Smooth muscle cell (in vitro differentiated cells): Measurements from ENCODE around the gene FREM1. TPM values are rescaled to one million over a fixed set of nuclear protein-coding genes. Genes with fewer than 3 reads are reported as not detected.

Source experiments
- DNase-seq: peaks from one replicate; lab custom pipeline; 2025; ENCODE audit not compliant: unreplicated experiment; lab: John Stamatoyannopoulos, UW
- H2AFZ ChIP-seq: fragments of 200-600 bp; sonication (generic); 2 replicates; pipeline ENCODE4 v1.6.0; 2016; ENCODE audit warnings: antibody characterized with exemption, low read depth, mild to moderate bottlenecking
- H3F3A ChIP-seq: fragments of 200-600 bp; sonication (generic); 2 replicates; pipeline ENCODE4 v1.6.0; 2017; ENCODE audit warnings: antibody characterized with exemption, low read depth
- H3K27ac ChIP-seq: fragments of 200-600 bp; sonication (generic); 2 replicates; pipeline ENCODE4 v1.5.1; 2016; ENCODE audit warnings: low read depth, mild to moderate bottlenecking
- H3K27me3 ChIP-seq: fragments of 200-600 bp; sonication (generic); 2 replicates; pipeline ENCODE4 v1.6.1; 2016; ENCODE audit warnings: low read depth, mild to moderate bottlenecking
- H3K36me3 ChIP-seq: fragments of 200-600 bp; sonication (generic); 2 replicates; pipeline ENCODE4 v1.5.1; 2016; ENCODE audit warnings: low read depth
- H3K4me1 ChIP-seq: fragments of 200-600 bp; sonication (generic); 2 replicates; pipeline ENCODE4 v1.5.1; 2016; ENCODE audit warnings: low read depth
- H3K4me2 ChIP-seq: fragments of 200-600 bp; sonication (generic); 2 replicates; pipeline ENCODE4 v1.6.0; 2016; ENCODE audit warnings: mild to moderate bottlenecking
- H3K4me3 ChIP-seq: fragments of 200-600 bp; sonication (generic); 2 replicates; pipeline ENCODE4 v1.5.1; 2016; ENCODE audit warnings: mild to moderate bottlenecking
- H3K79me2 ChIP-seq: fragments of 200-600 bp; sonication (generic); 2 replicates; pipeline ENCODE4 v1.6.0; 2016; ENCODE audit warnings: low read depth, mild to moderate bottlenecking
- H3K9ac ChIP-seq: fragments of 200-600 bp; sonication (generic); 2 replicates; pipeline ENCODE4 v1.6.0; 2016; ENCODE audit warnings: low read depth
- H3K9me3 ChIP-seq: fragments of 200-600 bp; sonication (generic); replicated peaks from 2 replicates; pipeline ENCODE4 v1.5.1; 2016; ENCODE audit warnings: low read depth
- H4K20me1 ChIP-seq: fragments of 200-600 bp; sonication (generic); 2 replicates; pipeline ENCODE4 v1.6.0; 2016; ENCODE audit warnings: low read depth
- CTCF ChIP-seq: fragments of 200-600 bp; sonication (generic); IDR thresholded peaks from 2 replicates; pipeline ENCODE4 v1.5.1; 2017; ENCODE audit warnings: borderline replicate concordance, mild to moderate bottlenecking, antibody characterized with exemption; ENCODE audit not compliant: insufficient read depth, poor library complexity, severe bottlenecking
- WGBS: methylation state at CpG from one replicate; pipeline ENCODE4 v1.1.7; 2016; ENCODE audit warnings: low lambda C conversion rate; 5-methylcytosine and 5-hydroxymethylcytosine counted together
- polyA plus RNA-seq: library from polyadenylated mRNA; unstranded; fragments of >200 nt; fragmentation: Nextera tagmentation; extraction: Ambion mirVana; gene quantifications from 2 replicates; pipeline ENCODE4 v1.2.1, GENCODE V29; 2016
- total RNA-seq: library from RNA; depleted of rRNA; stranded (reverse); fragments of >200 nt; gene quantifications from 2 replicates; pipeline ENCODE4 v1.2.3, GENCODE V29; 2014

The FREM1 gene
- total and polyA plus RNA-seq, 2 experiments from 2014 or later = 18.0 TPM

- Histone ChIP-seq H2AFZ (no peak overlapping the region), H3K4me2 (no peak overlapping the region), H3K27ac (no peak overlapping the region), H3K79me2 (no peaks in the 10 kb centered on the region), H4K20me1 (no peaks in the 10 kb centered on the region), H3K36me3 (no peaks in the 10 kb centered on the region), H3K9ac (no peak overlapping the region), H3K9me3 (no peaks in the 10 kb centered on the region), H3K27me3 (no peaks in the 10 kb centered on the region), H3F3A (no peaks in the 10 kb centered on the region), H3K4me1 (no peaks in the 10 kb centered on the region), H3K4me3 (no peak overlapping the region)
- WGBS = 98% methylated on average over 14 of the region's 14 CpGs
- no peak for TF ChIP-seq CTCF
- no peak for DNase-seq
These were observed 78.6 kb downstream of the FREM1 start for GRCh38 chr9:14831661-14832060.

GRCh38 chr9:14831074-14831473 lies 79.2 kb downstream of the FREM1 start:
- Histone ChIP-seq H3K27ac (no peak overlapping the region), H3K4me3 (no peak overlapping the region), H3K36me3 (no peaks in the 10 kb centered on the region), H4K20me1 (no peaks in the 10 kb centered on the region), H3K4me2 (no peak overlapping the region), H3K79me2 (no peaks in the 10 kb centered on the region), H3K27me3 (no peaks in the 10 kb centered on the region), H2AFZ (no peak overlapping the region), H3K4me1 (no peaks in the 10 kb centered on the region), H3K9ac (no peak overlapping the region), H3F3A (no peaks in the 10 kb centered on the region), H3K9me3 (no peaks in the 10 kb centered on the region)
- DNase-seq = no peak
- 96% methylated on average over 6 of the region's 6 CpGs for WGBS
- no peak for TF ChIP-seq CTCF

DNA sequence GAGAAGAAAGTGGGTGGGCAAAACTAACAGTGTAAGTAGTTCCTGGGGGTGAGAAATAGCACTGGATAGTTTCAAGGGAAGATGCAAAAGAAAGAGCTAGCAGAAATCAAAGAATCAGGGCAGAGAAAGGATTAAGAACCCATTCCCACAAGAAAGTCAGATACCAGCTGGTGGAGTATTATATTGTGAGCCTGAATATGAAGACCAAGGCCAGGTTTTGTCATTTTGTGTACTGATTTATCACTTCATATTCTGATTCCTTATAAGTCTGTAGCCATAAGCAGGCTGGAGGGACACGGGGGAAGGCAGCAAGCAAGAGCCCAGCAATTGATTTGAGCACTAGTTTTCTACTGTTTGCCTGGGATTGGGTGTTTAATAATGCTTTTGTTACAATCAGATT lies 80.2 kb downstream of the FREM1 start:
- no peak for TF ChIP-seq CTCF
- no peak for DNase-seq
- no peaks in the 10 kb centered on the region for H3K9me3 ChIP-seq
- no peak overlapping the region for H3K4me3 ChIP-seq
- no peaks in the 10 kb centered on the region for H4K20me1 ChIP-seq
- no peaks in the 10 kb centered on the region for H3K79me2 ChIP-seq
- no peak overlapping the region for H2AFZ ChIP-seq
- 96% methylated on average over 1 of the region's 1 CpG for WGBS
- H3K9ac ChIP-seq = no peak overlapping the region
- H3K27ac ChIP-seq = no peak overlapping the region
- H3F3A ChIP-seq = no peaks in the 10 kb centered on the region
- H3K27me3 ChIP-seq = no peaks in the 10 kb centered on the region
- no peaks in the 10 kb centered on the region for H3K4me1 ChIP-seq
- no peaks in the 10 kb centered on the region for H3K36me3 ChIP-seq
- H3K4me2 ChIP-seq = no peak overlapping the region

GRCh38 chr9:14829204-14829603 lies 81.0 kb downstream of the FREM1 start:
- no peak overlapping the region for H3K4me3 ChIP-seq

More at GRCh38 chr9:14829204-14829603, 81.0 kb downstream of the FREM1 start:
- no peaks in the 10 kb centered on the region for H3K4me1 ChIP-seq
- no peak for TF ChIP-seq CTCF
- no peak overlapping the region for H2AFZ ChIP-seq
- no peak overlapping the region for H3K4me2 ChIP-seq
- no peak overlapping the region for H3K9ac ChIP-seq
- H4K20me1 ChIP-seq = no peaks in the 10 kb centered on the region
- DNase-seq = no peak
- no peaks in the 10 kb centered on the region for H3K79me2 ChIP-seq
- no peak overlapping the region for H3K27ac ChIP-seq
- H3K36me3 ChIP-seq = no peaks in the 10 kb centered on the region
- no peaks in the 10 kb centered on the region for H3K9me3 ChIP-seq
- H3K27me3 ChIP-seq = no peaks in the 10 kb centered on the region
- H3F3A ChIP-seq = no peaks in the 10 kb centered on the region
